ENCODE measurements around the gene MRPL48.
"Not testable (repeated sequence)": the region's sequence is repeated elsewhere in the genome, so short reads cannot be mapped to it uniquely, and the experiment has no call there.

MRPL48 gene

DNA sequence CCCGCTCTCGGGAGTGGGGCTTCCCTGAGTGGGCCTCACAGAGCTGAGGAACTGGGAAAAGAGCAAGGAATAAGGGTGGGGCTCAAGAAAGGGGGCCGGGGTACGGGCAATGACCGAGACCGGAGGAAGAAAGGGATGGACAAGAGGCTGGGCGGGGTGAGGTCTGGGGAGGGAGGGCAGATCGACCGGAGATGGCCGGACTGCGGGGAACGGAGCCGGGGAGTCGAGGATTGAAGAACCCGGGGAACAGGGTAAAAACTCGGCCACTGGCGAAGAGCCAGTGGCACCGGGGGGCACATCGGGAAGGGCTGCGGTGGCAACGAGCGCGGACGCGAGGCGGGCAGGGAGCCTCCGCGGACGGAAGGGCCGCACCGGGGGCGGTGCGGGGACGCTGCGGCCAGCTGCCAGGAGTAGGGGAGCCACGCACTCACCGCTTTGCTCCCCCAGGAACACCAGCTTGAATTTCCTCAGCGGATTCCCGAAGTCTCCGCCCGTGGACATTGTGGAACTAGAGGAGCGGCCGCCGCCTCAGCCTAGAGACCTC lies 27.5 kb upstream of the MRPL48 start:
- peaks cover 2% of the 10 kb centered on the region for H3K36me3 Mint-ChIP-seq
- no peaks in the 10 kb centered on the region for H3K9me3 Mint-ChIP-seq (ENCODE audit: low read depth)
- H3K4me3 Mint-ChIP-seq: peak overlapping the region; percentile 96
- H3K27me3 Mint-ChIP-seq: no peaks in the 10 kb centered on the region
- peak overlapping the region; percentile 22 for H3K27ac Mint-ChIP-seq
- H3K4me1 Mint-ChIP-seq (ENCODE audit: low read depth): peaks cover 30% of the 10 kb centered on the region

DNA sequence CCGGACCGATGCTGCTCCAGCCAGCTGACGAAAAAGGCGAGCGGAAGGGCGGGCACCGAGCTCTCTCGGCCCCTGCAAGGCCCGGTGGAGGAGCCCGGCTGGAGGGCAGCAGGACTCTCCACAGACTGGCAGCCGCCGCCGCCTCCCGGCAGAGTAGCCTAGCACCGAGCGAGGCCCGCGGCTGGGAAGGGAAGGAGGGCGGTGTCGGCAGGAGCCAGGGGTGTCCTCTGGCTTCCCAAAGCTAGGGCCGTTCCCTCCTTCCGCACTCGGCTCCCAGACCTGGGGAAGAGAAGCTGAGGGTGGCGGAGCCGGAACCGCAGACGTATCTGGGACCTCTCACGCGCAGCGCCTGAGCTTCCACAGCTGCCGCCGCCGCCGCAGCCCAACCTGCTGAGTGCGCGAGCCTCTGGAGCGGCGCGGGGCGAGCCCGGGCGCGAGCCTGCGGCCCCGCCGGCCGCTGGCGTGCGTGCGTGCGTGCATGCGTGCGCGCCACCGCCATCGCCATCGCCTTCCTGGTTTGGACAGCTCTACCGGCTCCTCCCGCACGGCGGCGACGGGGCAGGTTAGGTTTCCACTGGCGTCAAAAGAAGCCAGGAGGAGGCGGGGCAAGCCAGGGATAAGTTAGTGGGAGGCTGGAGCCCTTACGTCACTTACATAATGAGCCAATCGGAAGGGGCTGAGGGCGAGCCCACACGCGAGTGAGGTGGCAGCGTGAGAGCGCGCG lies 26.8 kb upstream of the MRPL48 start, which contains the start of gene RAB6A:
TSS of gene RAB6A (minus strand) at position 396 of the 724 bp plus-strand sequence. CDS start 439 bp downstream, outside the sequence.
- Mint-ChIP-seq H3K4me3 (peak within 1 kb of the TSS; percentile 96), H3K9me3 (ENCODE audit: low read depth) (no peaks in the 10 kb centered on the region), H3K27me3 (no peaks in the 10 kb centered on the region), H3K27ac (peak within 1 kb of the TSS; percentile 96), H3K36me3 (peaks cover 2% of the 10 kb centered on the region), H3K4me1 (ENCODE audit: low read depth) (peaks cover 30% of the 10 kb centered on the region)

DNA sequence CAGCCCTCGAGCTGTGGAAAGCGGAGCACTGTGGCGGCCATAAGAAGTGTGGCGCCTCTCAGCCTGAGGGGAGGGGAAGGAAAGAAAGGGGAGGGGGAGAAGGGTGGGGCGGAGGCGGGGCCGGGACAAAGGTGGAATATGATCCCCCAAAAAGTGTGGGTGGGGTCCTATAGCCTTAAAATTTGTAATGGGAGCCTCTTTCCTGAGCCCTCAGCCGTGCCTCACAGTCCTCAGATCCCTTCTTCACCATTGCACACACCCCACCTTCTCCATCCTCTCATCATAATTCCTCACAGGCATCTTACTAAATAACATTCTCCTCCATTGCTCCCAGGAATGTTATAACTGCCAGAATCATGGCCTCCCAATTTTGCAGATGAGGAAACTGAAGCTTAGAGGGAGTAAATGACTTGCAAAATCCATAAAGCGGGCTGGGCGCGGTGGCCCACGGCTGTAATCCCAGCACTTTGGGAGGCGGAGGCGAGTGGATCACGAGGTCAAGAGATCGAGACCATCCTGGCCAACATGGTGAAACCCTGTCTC lies 26.2 kb upstream of the MRPL48 start:
- peaks cover 5% of the 10 kb centered on the region for H3K27me3 Mint-ChIP-seq
- peak overlapping the region; percentile 96 for H3K4me3 Mint-ChIP-seq
- H3K4me1 Mint-ChIP-seq (ENCODE audit: low read depth): peaks cover 30% of the 10 kb centered on the region
- peaks cover 2% of the 10 kb centered on the region for H3K36me3 Mint-ChIP-seq
- peak overlapping the region; percentile 96 for H3K27ac Mint-ChIP-seq
- no peaks in the 10 kb centered on the region for H3K9me3 Mint-ChIP-seq (ENCODE audit: low read depth)

DNA sequence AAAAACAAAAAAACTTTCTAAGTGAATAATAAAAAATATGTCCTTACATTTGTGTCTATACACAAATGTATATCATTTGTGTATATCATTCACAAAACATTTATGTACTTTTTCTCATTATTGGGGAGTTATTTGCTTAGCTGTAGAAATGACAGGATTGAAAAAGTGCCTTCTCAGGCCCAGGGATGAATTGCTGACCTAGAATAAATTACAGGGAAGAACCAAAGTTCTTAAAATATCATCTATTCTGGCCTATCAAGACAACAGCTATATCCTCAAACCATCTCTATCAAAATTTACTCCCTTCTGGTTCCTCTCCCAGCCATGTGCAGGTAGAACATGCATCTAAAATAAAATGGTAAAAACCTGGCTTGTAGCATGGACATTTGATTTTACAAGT lies 24.9 kb upstream of the MRPL48 start:
- Mint-ChIP-seq H3K27me3 (peaks cover 10% of the 10 kb centered on the region), H3K9me3 (ENCODE audit: low read depth) (no peaks in the 10 kb centered on the region), H3K36me3 (no peaks in the 10 kb centered on the region), H3K27ac (peak overlapping the region; percentile 58), H3K4me1 (ENCODE audit: low read depth) (peaks cover 26% of the 10 kb centered on the region), H3K4me3 (no peak overlapping the region)

GRCh38 chr11:73766763-73767162 lies 20.9 kb upstream of the MRPL48 start:
- H3K27ac Mint-ChIP-seq: no peak overlapping the region
- no peaks in the 10 kb centered on the region for H3K9me3 Mint-ChIP-seq (ENCODE audit: low read depth)
- H3K27me3 Mint-ChIP-seq: peaks cover 12% of the 10 kb centered on the region
- H3K4me1 Mint-ChIP-seq (ENCODE audit: low read depth): no peaks in the 10 kb centered on the region
- no peaks in the 10 kb centered on the region for H3K36me3 Mint-ChIP-seq
- H3K4me3 Mint-ChIP-seq: no peak overlapping the region

GRCh38 chr11:73770811-73771210 lies 16.9 kb upstream of the MRPL48 start:
- not testable (repeated sequence) for H3K4me1 Mint-ChIP-seq (ENCODE audit: low read depth); H3K9me3 Mint-ChIP-seq (ENCODE audit: low read depth); H3K36me3 Mint-ChIP-seq; H3K4me3 Mint-ChIP-seq; H3K27ac Mint-ChIP-seq
- peaks cover 15% of the 10 kb centered on the region for H3K27me3 Mint-ChIP-seq

DNA sequence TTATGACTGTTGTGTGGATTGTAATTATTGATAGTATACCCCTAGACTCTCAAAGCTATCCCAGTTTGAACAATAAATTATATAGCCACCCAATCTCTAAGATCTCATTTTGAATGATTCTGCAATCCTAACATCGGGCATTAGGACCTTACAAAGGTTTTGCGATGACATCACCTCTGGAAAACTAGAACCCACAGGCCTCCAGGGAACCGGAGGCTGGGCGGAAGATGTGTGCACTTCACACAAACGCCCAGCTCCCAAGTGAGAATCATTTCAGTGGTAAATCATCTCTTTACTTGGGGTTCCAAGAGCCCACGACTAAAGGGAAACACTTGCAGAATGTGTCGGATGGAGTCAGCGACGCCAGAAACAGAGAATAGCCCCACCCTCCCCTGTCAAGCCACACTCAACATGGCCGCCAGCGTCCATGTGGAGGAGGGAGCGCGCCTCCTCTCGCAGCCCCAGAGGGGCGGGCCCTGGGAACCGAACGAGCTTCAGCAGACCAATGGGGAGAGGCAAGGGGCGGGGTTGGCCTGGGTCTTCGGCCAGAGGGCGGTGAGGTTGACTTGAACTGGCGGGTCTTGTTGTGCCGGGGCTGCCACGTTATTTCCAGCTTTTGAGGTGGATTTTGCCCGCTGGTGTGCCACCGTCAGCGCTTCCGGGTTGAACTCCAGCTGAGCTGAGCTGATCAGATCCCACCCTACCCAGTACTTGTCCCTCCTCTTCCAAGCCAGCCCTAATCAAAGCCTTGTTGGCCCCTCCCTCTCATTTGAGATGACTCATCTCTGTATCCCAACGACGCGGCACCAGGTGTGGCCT lies 8.4 kb upstream of the MRPL48 start:
- no peaks in the 10 kb centered on the region for H3K27me3 Mint-ChIP-seq
- H3K27ac Mint-ChIP-seq: peak overlapping the region; percentile 94
- H3K9me3 Mint-ChIP-seq (ENCODE audit: low read depth): no peaks in the 10 kb centered on the region
- H3K36me3 Mint-ChIP-seq: no peaks in the 10 kb centered on the region
- H3K4me3 Mint-ChIP-seq: peak overlapping the region; percentile 91
- H3K4me1 Mint-ChIP-seq (ENCODE audit: low read depth): peaks cover 11% of the 10 kb centered on the region

DNA sequence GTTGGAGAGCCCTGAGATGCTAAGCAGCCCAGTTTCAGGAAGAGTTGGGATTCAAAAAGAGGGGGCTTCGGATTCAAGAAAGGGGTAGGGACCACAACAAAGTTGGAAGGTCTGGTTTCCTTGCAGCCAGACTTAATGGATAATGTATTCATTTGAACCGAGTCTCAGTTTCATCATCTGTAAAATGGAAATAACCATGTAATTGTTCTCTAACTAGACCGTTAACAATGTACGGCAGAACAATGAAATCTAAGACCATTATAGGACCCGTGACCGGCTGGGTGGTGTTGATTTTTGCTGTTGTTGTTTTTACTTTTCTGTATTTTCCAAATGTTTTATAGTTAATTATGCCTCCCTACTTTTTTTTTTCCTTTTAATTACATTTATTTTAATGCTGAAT lies 6.4 kb upstream of the MRPL48 start:
- H3K9me3 Mint-ChIP-seq (ENCODE audit: low read depth): no peaks in the 10 kb centered on the region
- no peaks in the 10 kb centered on the region for H3K36me3 Mint-ChIP-seq
- H3K4me1 Mint-ChIP-seq (ENCODE audit: low read depth): peaks cover 11% of the 10 kb centered on the region
- peak overlapping the region; percentile 22 for H3K27ac Mint-ChIP-seq
- H3K27me3 Mint-ChIP-seq: no peaks in the 10 kb centered on the region
- H3K4me3 Mint-ChIP-seq: no peak overlapping the region

DNA sequence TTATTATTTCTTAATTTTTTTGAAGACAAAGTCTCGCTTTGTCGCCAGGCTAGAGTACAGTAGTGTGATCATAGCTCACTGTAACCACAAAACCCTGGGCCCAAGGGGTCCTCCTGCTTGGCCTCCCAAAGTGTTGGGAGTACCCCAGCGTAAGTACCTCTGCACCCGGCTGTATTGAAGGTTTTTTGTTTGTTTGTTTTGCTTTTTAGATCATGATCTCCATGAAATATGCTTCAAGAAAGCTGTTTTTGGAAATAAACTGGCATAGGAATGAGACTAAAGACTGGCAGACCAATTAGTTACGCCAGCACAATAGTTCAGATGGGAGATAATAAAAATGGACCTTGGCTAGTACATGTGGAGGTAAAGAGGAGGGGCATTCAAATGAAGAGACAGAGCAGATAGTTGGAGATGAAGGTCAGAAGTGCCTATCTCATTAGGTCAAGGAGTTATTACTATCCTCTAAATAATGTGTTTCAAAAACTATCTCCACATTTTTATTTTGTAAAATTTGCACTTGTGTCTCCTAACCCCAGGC lies 4.1 kb upstream of the MRPL48 start:
- Mint-ChIP-seq H3K4me1 (ENCODE audit: low read depth) (peaks cover 18% of the 10 kb centered on the region), H3K27me3 (no peaks in the 10 kb centered on the region), H3K9me3 (ENCODE audit: low read depth) (no peaks in the 10 kb centered on the region), H3K4me3 (no peak overlapping the region), H3K27ac (no peak overlapping the region), H3K36me3 (no peaks in the 10 kb centered on the region)

DNA sequence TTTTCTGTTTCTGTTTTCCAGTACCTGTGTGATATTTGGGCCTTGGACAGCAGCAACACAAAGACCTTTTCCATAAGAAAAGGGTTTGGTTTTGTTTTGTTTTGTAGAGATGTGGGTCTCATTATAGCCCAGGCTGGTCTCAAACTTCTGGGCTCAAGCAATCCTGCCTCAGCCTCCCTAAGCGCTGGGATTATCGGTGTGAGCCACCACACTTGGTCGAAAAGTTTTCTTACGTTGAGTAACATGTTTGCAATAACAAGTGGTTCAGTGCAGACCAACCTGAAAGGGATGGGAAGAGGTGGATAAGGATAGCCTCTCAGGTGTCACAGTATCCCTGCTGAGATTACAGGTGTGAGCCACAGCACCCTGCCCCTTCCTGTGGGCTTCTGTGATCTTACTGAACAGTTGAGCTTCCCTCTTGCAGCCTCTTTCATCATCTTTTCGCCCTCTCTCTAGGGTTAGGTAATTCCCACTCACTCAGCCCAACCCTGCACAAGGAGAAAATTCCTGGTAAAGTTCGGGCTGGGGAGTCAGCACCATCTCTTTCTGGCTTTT lies 3.5 kb upstream of the MRPL48 start:
- H3K27ac Mint-ChIP-seq: no peak overlapping the region
- no peak overlapping the region for H3K4me3 Mint-ChIP-seq
- no peaks in the 10 kb centered on the region for H3K36me3 Mint-ChIP-seq
- H3K4me1 Mint-ChIP-seq (ENCODE audit: low read depth): peaks cover 17% of the 10 kb centered on the region
- no peaks in the 10 kb centered on the region for H3K27me3 Mint-ChIP-seq
- no peaks in the 10 kb centered on the region for H3K9me3 Mint-ChIP-seq (ENCODE audit: low read depth)

DNA sequence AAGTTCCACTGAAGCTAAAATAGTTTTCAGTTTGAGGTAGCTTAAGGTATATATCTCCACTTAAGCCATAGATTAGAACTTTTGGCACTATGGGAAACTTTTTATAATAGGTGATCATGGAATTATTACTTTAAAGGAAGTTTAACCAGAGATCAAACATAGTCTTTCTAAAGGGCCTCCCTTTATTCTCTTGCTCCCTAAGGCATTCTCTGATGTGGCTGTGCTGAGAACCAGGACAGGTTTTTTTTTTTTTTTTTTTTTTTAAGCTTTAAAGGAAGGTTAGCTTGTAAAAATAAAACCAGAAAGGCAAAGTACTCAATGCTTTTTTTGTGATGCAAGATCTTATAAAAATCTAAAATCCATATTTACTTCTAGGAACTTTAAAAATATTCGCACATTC lies 2.9 kb upstream of the MRPL48 start:
- no peak overlapping the region for H3K27ac Mint-ChIP-seq
- H3K4me3 Mint-ChIP-seq: no peak overlapping the region
- no peaks in the 10 kb centered on the region for H3K36me3 Mint-ChIP-seq
- H3K27me3 Mint-ChIP-seq: no peaks in the 10 kb centered on the region
- peaks cover 21% of the 10 kb centered on the region for H3K4me1 Mint-ChIP-seq (ENCODE audit: low read depth)
- H3K9me3 Mint-ChIP-seq (ENCODE audit: low read depth): no peaks in the 10 kb centered on the region

DNA sequence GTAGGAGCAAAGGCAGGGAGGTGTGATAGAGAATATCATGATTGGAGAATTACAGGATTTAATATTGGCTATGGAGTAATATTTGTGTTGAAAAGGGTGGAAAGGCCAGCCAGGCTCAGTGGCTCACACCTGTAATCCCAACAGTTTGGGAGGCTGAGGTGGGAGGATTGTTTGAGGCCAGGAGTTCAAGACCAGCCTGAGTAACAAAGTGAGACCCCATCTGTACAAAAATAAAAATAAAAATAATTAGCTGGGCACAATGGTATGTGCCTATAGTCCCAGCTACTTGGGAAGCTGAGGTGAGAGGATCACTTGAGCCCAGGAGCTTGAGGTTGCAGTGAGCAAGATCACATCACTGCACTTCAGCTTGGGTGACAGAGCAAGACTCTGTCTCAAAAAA lies 2.2 kb upstream of the MRPL48 start:
- not testable (repeated sequence) for H3K27ac Mint-ChIP-seq; H3K27me3 Mint-ChIP-seq; H3K9me3 Mint-ChIP-seq (ENCODE audit: low read depth); H3K36me3 Mint-ChIP-seq
- peak overlapping the region; percentile 14 for H3K4me3 Mint-ChIP-seq
- peaks cover 18% of the 10 kb centered on the region for H3K4me1 Mint-ChIP-seq (ENCODE audit: low read depth)

GRCh38 chr11:73787051-73787642 lies 527 bp upstream of the MRPL48 start:
- H3K27me3 Mint-ChIP-seq: no peaks in the 10 kb centered on the region
- H3K4me3 Mint-ChIP-seq: peak overlapping the region; percentile 100
- no peaks in the 10 kb centered on the region for H3K36me3 Mint-ChIP-seq
- H3K27ac Mint-ChIP-seq: peak overlapping the region; percentile 100
- peaks cover 24% of the 10 kb centered on the region for H3K4me1 Mint-ChIP-seq (ENCODE audit: low read depth)
- H3K9me3 Mint-ChIP-seq (ENCODE audit: low read depth): no peaks in the 10 kb centered on the region

DNA sequence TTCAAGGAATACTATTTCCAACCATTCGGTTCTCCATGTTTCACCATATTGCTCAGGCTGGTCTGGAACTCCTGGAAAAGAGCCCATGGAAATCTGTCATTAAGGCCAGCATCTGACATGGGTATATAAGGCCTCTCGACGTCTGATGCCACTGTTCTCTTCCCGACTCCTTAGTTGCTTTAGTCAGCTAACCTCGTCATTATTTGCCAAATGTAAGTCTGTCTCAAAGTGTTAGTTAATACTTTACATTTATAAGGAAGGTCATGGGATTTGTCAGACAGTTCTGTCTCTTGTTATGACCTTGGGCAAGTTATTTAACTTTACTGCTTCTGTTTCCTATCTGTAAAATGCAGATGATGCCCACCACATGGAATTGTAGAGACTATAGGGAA lies 1.6 kb downstream of the MRPL48 start:
- H3K9me3 Mint-ChIP-seq (ENCODE audit: low read depth): no peaks in the 10 kb centered on the region
- peak overlapping the region; percentile 100 for H3K4me3 Mint-ChIP-seq
- no peaks in the 10 kb centered on the region for H3K27me3 Mint-ChIP-seq
- peak overlapping the region; percentile 86 for H3K27ac Mint-ChIP-seq
- peaks cover 26% of the 10 kb centered on the region for H3K4me1 Mint-ChIP-seq (ENCODE audit: low read depth)
- peaks cover 3% of the 10 kb centered on the region for H3K36me3 Mint-ChIP-seq
